PFSK-1 (cell line): ENCODE results near the gene PITHD1.

Source experiments
- FOXP2 ChIP-seq: optimal IDR thresholded peaks from 2 replicates; pipeline ENCODE3; 2011; ENCODE audit warnings: borderline replicate concordance, control low read depth, inconsistent platforms; ENCODE audit not compliant: insufficient read depth; ENCODE audit errors: extremely low read length, extremely low read depth
- POLR2AphosphoS5 ChIP-seq: IDR thresholded peaks from 2 replicates; pipeline ENCODE4 v1.6.1; 2012; ENCODE audit warnings: low read depth, mild to moderate bottlenecking, control low read depth, low read length, moderate library complexity
- REST ChIP-seq, 2 experiments: IDR thresholded peaks; 2 replicates each; pipeline versions ENCODE4 v1.6.1 to v1.8.0; 2011 to 2012; ENCODE audit warnings: low read depth in 2 of 2, low read length in 2 of 2, control low read depth in 1 of 2, inconsistent platforms in 1 of 2, mild to moderate bottlenecking in 1 of 2, moderate library complexity in 1 of 2; ENCODE audit not compliant: insufficient read depth in 1 of 2
- SIN3A ChIP-seq: IDR thresholded peaks from 2 replicates; pipeline ENCODE4 v1.6.1; 2012; ENCODE audit warnings: mild to moderate bottlenecking, low read length, moderate library complexity, borderline replicate concordance; ENCODE audit not compliant: insufficient read depth
- TAF1 ChIP-seq: IDR thresholded peaks from 2 replicates; pipeline ENCODE4 v1.6.1; 2012; ENCODE audit warnings: low read length, control low read depth, borderline replicate concordance; ENCODE audit not compliant: insufficient read depth

Gene PITHD1

GRCh38 chr1:23742670-23743286 is 35.4 kb upstream of the PITHD1 start:
- TF ChIP-seq TAF1 (no peak), SIN3A (no peak), FOXP2 (no peak), REST (IDR thresholded peaks at IDR 0.05; ENCODE audit: insufficient read depth in 1 of 2, low read depth in 2 of 2, low read length in 2 of 2) (no peak), POLR2AphosphoS5 (no peak)

GRCh38 chr1:23743287-23744152 is 34.7 kb upstream of the PITHD1 start, which contains the start of gene ELOA:
Gene ELOA, plus strand, starts transcription at chr1:23743471. Its CDS starts 33 bp downstream, at chr1:23743504.
- TF ChIP-seq POLR2AphosphoS5 (peak; percentile 90), REST (IDR thresholded peaks at IDR 0.05; ENCODE audit: insufficient read depth in 1 of 2, low read depth in 2 of 2, low read length in 2 of 2) (peak; percentile 12 to 15; a peak in 1 of 4 replicates), SIN3A (peak; percentile 83; the same call in 1 of the 2 replicates), FOXP2 (peak; percentile 80), TAF1 (peak; percentile 84; the same call in 1 of the 2 replicates)

DNA sequence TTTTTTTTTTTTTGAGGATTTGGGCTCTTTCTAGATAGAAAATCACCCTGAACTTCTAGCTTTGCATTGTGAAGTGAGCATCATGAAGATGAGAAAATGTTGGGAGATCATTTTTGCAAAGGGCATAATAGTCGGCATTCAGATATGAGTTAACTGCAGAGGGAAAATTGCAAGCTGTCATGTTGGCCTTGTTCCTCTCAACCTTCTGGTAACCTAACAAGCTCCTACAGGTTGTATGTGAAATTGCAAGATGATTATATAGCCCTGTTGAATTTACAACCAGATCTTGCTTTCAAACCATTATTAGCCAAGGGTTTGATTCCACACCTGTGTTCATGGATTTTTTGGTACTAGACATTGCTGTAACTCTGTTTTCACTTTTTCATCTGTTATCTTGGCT is 32.7 kb upstream of the PITHD1 start:
- TF ChIP-seq REST (IDR thresholded peaks at IDR 0.05; ENCODE audit: insufficient read depth in 1 of 2, low read depth in 2 of 2, low read length in 2 of 2) = no peak
- TF ChIP-seq FOXP2 = no peak
- no peak for TF ChIP-seq SIN3A
- TF ChIP-seq POLR2AphosphoS5 = no peak
- no peak for TF ChIP-seq TAF1

GRCh38 chr1:23748016-23748415 is 30.2 kb upstream of the PITHD1 start:
- no peak for TF ChIP-seq SIN3A
- TF ChIP-seq FOXP2 = no peak
- TF ChIP-seq POLR2AphosphoS5 = no peak
- TF ChIP-seq REST (IDR thresholded peaks at IDR 0.05; ENCODE audit: insufficient read depth in 1 of 2, low read depth in 2 of 2, low read length in 2 of 2) = no peak
